SHP77 (cell line): ENCODE results near the gene HNRNPC.
"Not testable (repeated sequence)": the region's sequence is repeated elsewhere in the genome, so short reads cannot be mapped to it uniquely, and the experiment has no call there.

Source experiments
- DNase-seq, 2 experiments: peaks; one replicate each; lab custom pipeline; 2025; lab: John Stamatoyannopoulos, UW

HNRNPC gene

GRCh38 chr14:21244544-21244943, 24.7 kb downstream of the HNRNPC start:
- DNase-seq, result no peak

- no peak for DNase-seq
These were observed 27.9 kb downstream of the HNRNPC start for GRCh38 chr14:21241218-21241819.

- no peak for DNase-seq
These were observed 28.8 kb downstream of the HNRNPC start for GRCh38 chr14:21240417-21240816.

GRCh38 chr14:21238823-21239518, 30.3 kb downstream of the HNRNPC start:
- DNase-seq, result no peak

- no peak for DNase-seq
These were observed 32.1 kb downstream of the HNRNPC start for GRCh38 chr14:21236948-21237797.

- DNase-seq, result no peak
These were observed 35.1 kb downstream of the HNRNPC start for GRCh38 chr14:21234112-21234511.

GRCh38 chr14:21233457-21234076, 35.7 kb downstream of the HNRNPC start:
- no peak for DNase-seq

GRCh38 chr14:21231020-21231652, 38.1 kb downstream of the HNRNPC start:
- no peak for DNase-seq

- DNase-seq, result no peak
These were observed 39.4 kb downstream of the HNRNPC start for GRCh38 chr14:21229821-21230220.

GRCh38 chr14:21227981-21228380, 41.3 kb downstream of the HNRNPC start:
- DNase-seq, result no peak

- DNase-seq, result no peak
These were observed 42.1 kb downstream of the HNRNPC start for GRCh38 chr14:21227150-21227549.

- no peak for DNase-seq
These were observed 42.8 kb downstream of the HNRNPC start for GRCh38 chr14:21226467-21226866.

GRCh38 chr14:21225164-21225563, 44.1 kb downstream of the HNRNPC start:
- DNase-seq, result not testable (repeated sequence)

GRCh38 chr14:21220874-21221477, 48.3 kb downstream of the HNRNPC start:
- no peak for DNase-seq

GRCh38 chr14:21219561-21220111, 49.6 kb downstream of the HNRNPC start:
- no peak for DNase-seq

- no peak for DNase-seq
These were observed 50.1 kb downstream of the HNRNPC start for GRCh38 chr14:21219120-21219519.

- DNase-seq, result no peak
These were observed 53.4 kb downstream of the HNRNPC start for GRCh38 chr14:21215879-21216251.

GRCh38 chr14:21215130-21215878, 53.9 kb downstream of the HNRNPC start:
- no peak for DNase-seq

GRCh38 chr14:21213652-21214051, 55.6 kb downstream of the HNRNPC start:
- no peak for DNase-seq

- DNase-seq, result not testable (repeated sequence)
These were observed 56.4 kb downstream of the HNRNPC start for GRCh38 chr14:21212824-21213223.

GRCh38 chr14:21211509-21211908, 57.7 kb downstream of the HNRNPC start:
- DNase-seq, result no peak
